GM12878 (cell line): Measurements from ENCODE around the gene GPATCH3. TPM values are rescaled to one million over a fixed set of nuclear protein-coding genes. Genes with fewer than 3 reads are reported as not detected.

Experiments
- ATAC-seq: fragments of 200-7000 bp; cut with Tn5 transposase; 3 replicates; pipeline ENCODE4 v1.9.1; 2020; ENCODE audit warnings: mild to moderate bottlenecking, moderate library complexity
- BruUV-seq: library from RNA; stranded (reverse); fragments of 400-500 nt; replicated peaks from 2 replicates; lab custom pipeline; 2021; lab: Mats Ljungman, UMichigan
- CTCF ChIA-PET: fragments of 300-600 bp; sonication (Branson Sonifier 250); formaldehyde crosslinking; extraction: SDS; loops from one replicate; lab custom pipeline; 2021; ENCODE audit warnings: inconsistent platforms; lab: Yijun Ruan, JAX
- POLR2A ChIA-PET: fragments of 350-600 bp; formaldehyde crosslinking; extraction: SDS; loops from one replicate; lab custom pipeline; 2021; ENCODE audit warnings: inconsistent platforms; lab: Charles Lee
- RAD21 ChIA-PET: fragments of 300-600 bp; sonication (Branson Sonifier 250); formaldehyde crosslinking; loops from one replicate; lab custom pipeline; 2023; ENCODE audit warnings: antibody characterized with exemption; ENCODE audit not compliant: unreplicated experiment; lab: Charles Lee
- SMC1A ChIA-PET: fragments of 300-600 bp; sonication (Branson Sonifier 250); formaldehyde crosslinking; loops from one replicate; lab custom pipeline; 2023; ENCODE audit not compliant: unreplicated experiment, uncharacterized antibody; lab: Charles Lee
- DNase-seq: peaks from one replicate; pipeline ENCODE4 v3.0.0-alpha.2; 2011; ENCODE audit warnings: low read depth, low spot score
- FAIRE-seq: peaks from 3 replicates; lab custom pipeline; 2011; peaks lifted over from hg19 to GRCh38; lab: Jason Lieb, UNC
- H2AFZ ChIP-seq: 2 replicates; pipeline ENCODE4 v1.6.0; 2011; ENCODE audit warnings: low read depth, low read length, control low read depth; ENCODE audit not compliant: control insufficient read depth
- H3K27ac ChIP-seq: 2 replicates; pipeline ENCODE4 v1.5.1; 2011; ENCODE audit warnings: control low read depth; ENCODE audit not compliant: control insufficient read depth, insufficient read depth
- H3K27me3 ChIP-seq, 2 experiments: replicated peaks in 1 of 2; 2 replicates each; pipeline versions ENCODE4 v1.6.0 to v1.6.1; 2011; ENCODE audit warnings: low read length in 1 of 2; ENCODE audit not compliant: control insufficient read depth in 2 of 2, insufficient read depth in 2 of 2
- H3K36me3 ChIP-seq, 2 experiments: 2 replicates each; pipeline ENCODE4 v1.5.1; 2011; ENCODE audit warnings: low read length in 1 of 2; ENCODE audit not compliant: control insufficient read depth in 2 of 2, insufficient read depth in 2 of 2
- H3K4me1 ChIP-seq: 2 replicates; pipeline ENCODE4 v1.6.1; 2011; ENCODE audit warnings: mild to moderate bottlenecking, low read length, moderate library complexity, mixed read lengths; ENCODE audit not compliant: control insufficient read depth, insufficient read depth
- H3K4me2 ChIP-seq: 2 replicates; pipeline ENCODE4 v1.6.0; 2011; ENCODE audit warnings: control low read depth; ENCODE audit not compliant: control insufficient read depth, insufficient read depth
- H3K4me3 ChIP-seq: fragments of 200-600 bp; sonication (generic); 2 replicates; pipeline ENCODE4 v1.5.1; 2016
- H3K79me2 ChIP-seq: 2 replicates; pipeline ENCODE4 v1.6.0; 2011; ENCODE audit warnings: low read length; ENCODE audit not compliant: control insufficient read depth, insufficient read depth
- H3K9ac ChIP-seq: 2 replicates; pipeline ENCODE4 v1.8.0; 2011; ENCODE audit warnings: low read length, control low read depth, mixed read lengths; ENCODE audit not compliant: control insufficient read depth, insufficient read depth
- H3K9me3 ChIP-seq: replicated peaks from 3 replicates; pipeline ENCODE4 v1.5.1; 2011; ENCODE audit warnings: mild to moderate bottlenecking, low read length; ENCODE audit not compliant: control insufficient read depth, insufficient read depth
- H4K20me1 ChIP-seq: 2 replicates; pipeline ENCODE4 v1.6.0; 2011; ENCODE audit not compliant: control insufficient read depth, insufficient read depth
- BHLHE40 ChIP-seq, 2 experiments: fragments of 450-650 bp in 1 of 2; IDR thresholded peaks; 2 replicates each; pipeline ENCODE4 v1.6.1; 2011 to 2017; ENCODE audit warnings: low read depth in 2 of 2, borderline replicate concordance in 1 of 2, improper control_type of control experiment in 1 of 2, low read length in 1 of 2, mild to moderate bottlenecking in 1 of 2
- CREB1 ChIP-seq: IDR thresholded peaks from 2 replicates; pipeline ENCODE4 v1.6.1; 2012; ENCODE audit warnings: low read depth, mild to moderate bottlenecking, inconsistent platforms
- E2F8 ChIP-seq: fragments of 450-650 bp; IDR thresholded peaks from 2 replicates; pipeline ENCODE4 v1.6.1; 2018; ENCODE audit warnings: mild to moderate bottlenecking, low read depth, moderate library complexity; ENCODE audit not compliant: partially characterized antibody
- MEF2B ChIP-seq: fragments of 450-650 bp; IDR thresholded peaks from 2 replicates; pipeline ENCODE4 v1.6.1; 2018; ENCODE audit warnings: mild to moderate bottlenecking, moderate library complexity; ENCODE audit not compliant: partially characterized antibody, poor library complexity, severe bottlenecking
- RUNX3 ChIP-seq: IDR thresholded peaks from 2 replicates; pipeline ENCODE4 v1.6.1; 2012; ENCODE audit warnings: low read length, inconsistent platforms
- WGBS: methylation state at CpG from one replicate; pipeline ENCODE4 v1.1.6; 2016; ENCODE audit warnings: low lambda C conversion rate; ENCODE audit not compliant: insufficient replicate concordance, insufficient coverage; ENCODE audit errors: missing lambda C conversion rate; 5-methylcytosine and 5-hydroxymethylcytosine counted together
- in situ Hi-C: fragments of 300-500 bp; cut with MboI; formaldehyde crosslinking; loops from 9 replicates; pipeline ENCODE4 v1.14.3; 2018; ENCODE audit warnings: mixed read lengths
- intact Hi-C: fragments of 100-400 bp; cut with micrococcal nuclease; formaldehyde crosslinking; loops from one replicate; pipeline ENCODE4 v1.14.2; 2022; ENCODE audit not compliant: unreplicated experiment
- polyA plus RNA-seq, 11 experiments: library from polyadenylated mRNA; depleted of rRNA in 4 of 11; unstranded in 6 of 11; stranded (reverse) in 5 of 11; fragments of >200 nt; fragmentation: Nextera tagmentation in 4 of 11; fragmentation: Illumina TruSeq in 1 of 11; extraction: Ambion mirVana in 4 of 11; extraction: Trizol in 1 of 11; gene quantifications; 1 replicate in 1 of 11; 2 replicates in 10 of 11; pipeline versions ENCODE4 v1.2.1 to v1.2.3, GENCODE V29; 2011 to 2016; ENCODE audit warnings: inconsistent platforms in 2 of 11, missing spikeins in 2 of 11, low read depth in 1 of 11
- total RNA-seq, 4 experiments: library from RNA; depleted of rRNA in 3 of 4; stranded (reverse); fragments of >200 nt in 3 of 4; fragmentation: Illumina TruSeq in 1 of 4; extraction: Trizol in 1 of 4; gene quantifications; 2 replicates each; pipeline versions ENCODE4 v1.2.1 to v1.2.3, GENCODE V29; 2013 to 2021

The GPATCH3 gene
- total and polyA plus RNA-seq, 10 of the 15 experiments (the other 5 are each of a cell fraction or from before 2014, with no cell fraction given): 0.56 to 13.4 (median 8.7) TPM

GRCh38 chr1:26856604-26857469 is 43.4 kb downstream of the GPATCH3 start:
- no peaks in the 10 kb centered on the region for H3K4me1 ChIP-seq
- TF ChIP-seq E2F8 (no peak), BHLHE40 (IDR thresholded peaks at IDR 0.05; ENCODE audit: borderline replicate concordance in 1 of 2, low read depth in 2 of 2, low read length in 1 of 2) (no peak), RUNX3 (no peak), MEF2B (no peak), CREB1 (no peak)
- TF ChIP-seq, all 136 proteins: peak for 0
- Histone ChIP-seq H4K20me1 (no peaks in the 10 kb centered on the region), H3K9ac (no peak overlapping the region), H3K27me3 (no peaks in the 10 kb centered on the region), H3K79me2 (no peaks in the 10 kb centered on the region), H3K4me2 (no peak overlapping the region), H2AFZ (no peak overlapping the region), H3K4me3 (no peak overlapping the region), H3K36me3 (peaks cover 10 to 21% of the 10 kb centered on the region in 2 experiments), H3K27ac (no peak overlapping the region), H3K9me3 (no peaks in the 10 kb centered on the region)
- DNase-seq: no peak
- no peak for ATAC-seq
- 85% methylated on average over 20 of the region's 21 CpGs for WGBS
- ChIA-PET SMC1A (interaction anchor here (1.6 to 2.5 kb wide), 2 partner anchors 18 to 36 kb away, joined by 7 to 9 read pairs; no protein-coding TSS in a partner anchor), POLR2A (interaction anchor here (0.7 kb wide), 1 partner anchor 19 kb away, joined by 4 read pairs; no protein-coding TSS in a partner anchor), RAD21 (interaction anchor here (0.8 to 2.7 kb wide), 3 partner anchors 9 to 23 kb away, joined by 3 to 8 read pairs (median 4); no protein-coding TSS in a partner anchor), CTCF (interaction anchor here (1.0 to 5.9 kb wide), 8 partner anchors 8 to 254 kb away, joined by 3 to 25 read pairs (median 6); no protein-coding TSS in a partner anchor)
- no peak for FAIRE-seq
- in situ Hi-C loops: no loop called here
- BruUV-seq: no TSS peak
- intact Hi-C loops: no loop called here
